GM19043 (cell line): ENCODE data around the gene PTPN7.
"Not testable (repeated sequence)": the region's sequence is repeated elsewhere in the genome, so short reads cannot be mapped to it uniquely, and the experiment has no call there.

Experiments
- ATAC-seq: cut with Tn5 transposase; IDR thresholded peaks from one replicate; pipeline ENCODE4 v1.9.1; 2021; ENCODE audit warnings: low read depth; ENCODE audit not compliant: unreplicated experiment

PTPN7 gene

DNA sequence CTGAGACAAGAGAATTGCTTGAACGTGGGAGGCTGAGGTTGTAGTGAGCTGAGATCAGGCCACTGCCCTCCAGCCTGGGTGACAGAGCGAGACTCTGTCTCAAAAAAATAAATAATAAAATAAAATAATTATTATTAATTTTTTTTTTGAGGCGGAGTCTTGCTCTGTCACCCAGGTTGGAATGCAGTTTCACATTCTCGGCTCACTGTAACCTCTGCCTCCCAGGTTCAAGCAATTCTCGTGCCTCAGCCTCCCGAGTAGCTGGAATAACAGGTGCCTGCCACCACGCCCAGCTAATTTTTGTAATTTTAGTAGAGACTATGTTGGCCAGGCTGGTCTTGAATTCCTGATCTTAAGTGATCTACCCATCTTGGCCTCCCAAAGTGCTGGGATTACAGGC lies 48.8 kb downstream of the PTPN7 start:
- not testable (repeated sequence) for ATAC-seq

DNA sequence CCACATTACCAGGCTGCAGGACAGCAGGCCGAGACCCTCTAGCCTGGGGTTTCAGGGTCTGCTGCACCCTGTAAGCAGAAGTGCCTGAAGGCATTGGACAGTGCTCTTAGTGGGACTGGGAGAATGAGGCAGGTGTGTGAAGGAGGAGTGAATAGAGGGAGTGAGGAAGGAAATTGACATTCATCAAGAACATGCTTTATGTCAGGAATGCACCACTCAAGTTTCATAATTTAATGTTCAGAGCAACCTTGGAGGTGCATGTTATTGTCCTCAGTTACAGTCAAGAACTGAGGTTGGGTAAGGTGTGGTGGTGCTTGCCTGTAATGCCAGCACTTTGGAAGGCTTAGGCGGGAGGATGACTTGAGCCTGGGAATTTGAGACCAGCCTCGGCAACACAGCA lies 49.4 kb downstream of the PTPN7 start:
- ATAC-seq, result no peak

DNA sequence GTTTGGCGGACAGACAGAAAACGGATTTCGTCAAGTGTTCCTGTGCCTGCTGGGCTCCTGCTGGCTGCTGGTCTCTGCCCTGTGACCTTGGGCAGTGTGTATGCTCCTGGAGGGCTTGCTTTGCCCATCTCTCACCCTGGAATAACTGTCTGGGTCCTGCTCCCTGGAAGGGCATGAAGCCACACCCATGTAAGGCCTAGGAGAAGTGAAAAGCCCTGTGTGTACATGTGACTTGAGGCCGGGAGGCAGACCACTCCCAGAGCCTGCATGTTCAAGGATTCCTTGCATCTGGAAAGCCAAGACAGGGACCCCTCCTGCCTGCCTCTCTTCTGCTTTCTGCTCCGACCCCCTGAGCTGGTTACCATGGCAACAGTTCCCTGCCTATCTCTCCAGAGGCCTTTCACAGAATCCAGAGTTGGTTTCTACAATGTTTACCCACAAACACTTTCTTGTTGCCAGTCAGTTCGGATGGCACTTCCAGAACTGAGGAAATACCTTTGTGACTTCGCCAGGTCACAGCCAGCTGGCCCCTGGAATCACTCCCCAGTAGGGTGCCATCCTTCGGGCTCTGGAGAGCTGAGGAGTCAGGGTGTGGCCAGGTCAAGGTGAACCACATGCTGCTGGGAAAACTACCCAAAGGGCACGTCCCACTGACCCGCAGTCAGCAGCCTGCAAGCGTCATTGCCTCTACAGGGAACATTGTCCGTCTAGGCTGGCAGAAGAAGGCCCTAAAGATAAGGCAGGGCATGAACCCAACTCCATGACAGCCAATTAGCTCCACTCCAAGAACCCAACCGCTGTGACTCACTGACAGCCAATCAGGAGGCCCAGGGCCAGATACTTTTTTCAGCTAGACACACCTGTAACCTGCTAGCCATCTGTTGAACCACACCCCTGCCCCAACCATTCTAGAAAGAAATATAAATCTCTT lies 52.3 kb downstream of the PTPN7 start:
- no peak for ATAC-seq

DNA sequence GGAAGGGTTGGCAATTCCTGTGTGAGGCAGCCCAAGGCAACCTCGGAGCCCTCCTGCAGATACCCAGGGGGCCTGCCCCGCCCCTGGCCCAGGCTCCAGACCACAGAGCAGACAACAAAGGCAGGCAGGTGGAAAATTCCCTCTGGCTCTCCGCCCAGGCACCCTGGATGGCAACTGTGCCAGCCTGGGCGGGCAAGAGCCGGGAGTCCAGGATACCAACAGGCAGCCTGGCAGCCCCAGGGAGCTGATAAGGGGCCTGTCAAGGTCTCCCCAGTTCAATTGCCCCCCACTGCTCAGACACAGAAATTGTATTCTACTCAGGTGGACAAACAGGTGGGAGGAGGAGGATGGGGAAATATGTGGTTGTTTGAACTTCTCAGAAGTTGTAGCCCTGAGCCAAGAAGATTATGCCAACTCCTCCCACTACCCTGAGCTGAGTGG lies 53.1 kb downstream of the PTPN7 start:
- ATAC-seq, result no peak

DNA sequence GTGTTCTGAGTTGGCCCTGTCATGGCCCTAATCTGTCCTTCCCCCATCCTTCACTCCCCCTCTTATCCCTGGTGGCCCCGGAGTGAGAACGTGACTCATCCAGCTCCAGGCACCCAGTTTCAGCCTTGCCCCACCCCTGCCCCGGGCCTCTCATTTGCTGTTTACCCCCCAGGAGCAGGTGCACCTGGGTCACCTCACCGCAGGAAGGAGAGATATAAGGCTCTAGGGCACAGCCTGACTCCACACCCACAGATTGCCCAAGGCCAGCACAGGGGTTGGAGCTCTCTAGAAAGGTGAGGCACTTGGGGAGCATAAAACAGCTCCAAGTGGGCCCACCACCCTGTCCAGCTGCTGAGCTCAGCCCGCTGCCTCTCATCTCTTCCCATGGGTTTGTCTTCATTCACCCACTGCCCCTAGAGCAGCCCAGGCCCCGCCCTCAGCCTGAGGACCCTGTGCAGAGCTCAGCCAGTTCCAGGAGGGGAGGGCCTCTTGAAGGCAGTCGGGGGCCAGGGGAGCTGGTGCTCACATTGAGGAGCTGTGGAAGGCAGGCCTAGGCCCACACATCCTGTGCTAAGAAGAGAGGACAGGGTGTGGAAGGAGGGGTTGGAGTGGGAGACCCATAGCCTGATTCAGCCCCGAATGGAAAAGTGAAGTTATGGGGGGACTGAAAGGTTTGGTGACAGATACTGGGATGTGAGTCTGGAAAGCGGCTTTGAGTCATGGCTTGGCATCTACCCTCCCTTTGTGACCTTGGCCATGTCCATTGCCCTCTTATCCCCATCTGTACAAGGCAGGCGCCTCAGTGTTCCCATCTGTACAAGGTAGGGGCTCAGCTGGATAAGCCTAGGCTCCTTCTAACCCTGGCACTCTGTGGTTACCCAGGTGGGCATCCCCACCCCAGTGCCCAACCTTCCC lies 53.8 kb downstream of the PTPN7 start:
- no peak for ATAC-seq

DNA sequence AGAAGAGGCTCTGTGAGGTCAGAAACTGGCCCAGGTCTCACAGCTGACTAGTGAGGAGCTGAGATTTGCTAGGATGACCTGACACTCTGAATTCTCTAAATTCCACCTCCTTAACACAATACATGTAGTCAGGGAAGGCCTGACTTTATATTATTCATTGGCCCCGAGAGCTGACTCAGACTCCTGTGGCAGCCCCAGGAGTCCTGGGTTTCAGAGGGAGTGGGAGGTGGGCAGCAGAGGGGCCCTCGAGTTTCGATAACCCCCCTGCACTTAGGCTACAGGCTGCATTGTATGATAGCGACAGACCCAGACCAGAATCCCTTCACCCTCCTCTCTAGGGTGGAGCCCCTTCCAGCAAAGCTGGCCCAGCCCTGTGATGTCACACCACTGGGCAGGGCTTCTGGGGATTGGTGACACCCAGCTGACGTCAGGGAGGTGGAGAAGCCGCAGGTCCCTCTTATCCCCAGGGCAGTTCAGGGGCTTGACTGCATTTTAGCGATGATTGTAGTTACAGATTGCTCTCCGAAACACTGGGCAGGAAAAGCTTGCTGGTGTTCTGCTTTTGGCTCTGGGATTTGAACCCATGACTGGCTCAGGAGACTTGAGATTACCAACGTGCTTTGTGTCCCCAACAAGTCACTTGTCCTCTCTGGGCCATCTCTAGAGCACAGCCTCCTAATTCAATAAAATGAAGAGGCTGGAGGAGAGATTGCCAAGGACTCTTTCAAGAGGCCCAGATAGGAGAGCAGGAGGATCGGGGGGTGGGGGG lies 54.6 kb downstream of the PTPN7 start:
- ATAC-seq, result no peak

DNA sequence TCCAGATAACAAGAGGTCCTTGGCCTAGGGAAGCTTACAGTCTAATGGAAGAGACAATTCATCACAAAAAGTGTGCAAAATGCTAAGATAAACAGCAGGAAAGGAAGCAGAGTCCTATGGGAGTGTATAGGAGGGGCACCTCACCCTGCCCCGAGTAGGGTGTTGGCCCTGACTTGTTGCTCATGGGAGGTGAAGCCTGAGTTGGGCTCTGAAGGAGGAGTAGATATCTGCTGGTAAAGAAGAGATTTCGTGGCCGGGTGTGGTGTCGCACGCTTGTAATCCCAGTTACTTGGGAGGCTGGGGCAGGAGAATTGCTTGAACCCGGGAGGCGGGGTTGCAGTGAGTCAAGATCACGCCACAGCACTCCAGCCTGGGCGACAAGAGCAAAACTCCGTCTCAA lies 56.3 kb downstream of the PTPN7 start:
- no peak for ATAC-seq

DNA sequence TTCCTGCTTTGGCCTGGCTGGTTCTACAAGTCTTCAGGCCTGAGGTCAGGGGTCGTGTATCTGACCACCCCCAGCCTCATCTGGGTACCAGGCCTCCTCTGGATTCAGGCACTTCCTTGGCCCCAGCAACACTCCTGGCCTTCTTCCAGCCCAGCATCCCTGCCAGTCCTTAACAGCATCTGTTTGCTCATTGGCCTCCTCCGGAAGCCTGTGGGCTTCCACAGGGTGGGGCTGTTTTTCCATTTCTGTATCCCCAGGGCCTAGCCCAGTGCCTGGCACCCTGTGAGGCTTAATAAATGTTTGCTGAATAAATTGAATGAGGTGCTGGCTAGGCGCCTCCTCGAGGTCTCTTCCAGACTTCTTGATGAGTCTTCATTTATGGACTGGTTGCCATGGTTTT lies 59.2 kb downstream of the PTPN7 start:
- ATAC-seq, result no peak
